Neural progenitor cell (in vitro differentiated cells): ENCODE measurements around the gene DNM2. TPM values are rescaled to one million over a fixed set of nuclear protein-coding genes. Genes with fewer than 3 reads are reported as not detected.
"Not testable (repeated sequence)": the region's sequence is repeated elsewhere in the genome, so short reads cannot be mapped to it uniquely, and the experiment has no call there.

Experiments
- DNase-seq: peaks from one replicate; pipeline ENCODE4 v3.0.0-alpha.2; 2016; ENCODE audit warnings: low spot score
- H2AFZ ChIP-seq: fragments of 200-600 bp; sonication (generic); replicated peaks from 2 replicates; pipeline ENCODE4 v1.6.1; 2016; ENCODE audit warnings: antibody characterized with exemption
- H3F3A ChIP-seq: fragments of 200-600 bp; sonication (generic); 2 replicates; pipeline ENCODE4 v1.6.1; 2016; ENCODE audit warnings: antibody characterized with exemption, low read depth
- H3K27ac ChIP-seq: fragments of 200-600 bp; sonication (generic); 2 replicates; pipeline ENCODE4 v1.5.1; 2016; ENCODE audit warnings: mild to moderate bottlenecking
- H3K27me3 ChIP-seq: fragments of 200-600 bp; sonication (generic); 2 replicates; pipeline ENCODE4 v1.6.1; 2016; ENCODE audit warnings: mild to moderate bottlenecking, moderate library complexity
- H3K36me3 ChIP-seq: fragments of 200-600 bp; sonication (generic); 2 replicates; pipeline ENCODE4 v1.5.1; 2016
- H3K4me1 ChIP-seq: fragments of 200-600 bp; sonication (generic); 2 replicates; pipeline ENCODE4 v1.6.1; 2016; ENCODE audit warnings: mixed run types
- H3K4me2 ChIP-seq: fragments of 200-600 bp; sonication (generic); 2 replicates; pipeline ENCODE4 v1.6.1; 2016
- H3K4me3 ChIP-seq: fragments of 200-600 bp; sonication (generic); 2 replicates; pipeline ENCODE4 v1.5.1; 2016
- H3K79me2 ChIP-seq: fragments of 200-600 bp; sonication (generic); 2 replicates; pipeline ENCODE4 v1.6.1; 2016; ENCODE audit warnings: low read depth
- H3K9ac ChIP-seq: fragments of 200-600 bp; sonication (generic); 2 replicates; pipeline ENCODE4 v1.6.1; 2016
- H3K9me3 ChIP-seq: fragments of 200-600 bp; sonication (generic); 2 replicates; pipeline ENCODE4 v1.5.1; 2016; ENCODE audit warnings: low read depth
- H4K20me1 ChIP-seq: fragments of 200-600 bp; sonication (generic); 2 replicates; pipeline ENCODE4 v1.6.1; 2016; ENCODE audit warnings: low read depth
- H3K27ac Mint-ChIP-seq: 3 replicates; pipeline ENCODE4 v1.8.0; 2021; ENCODE audit warnings: mixed read lengths
- H3K27me3 Mint-ChIP-seq: 2 replicates; pipeline ENCODE4 v1.8.0; 2022; ENCODE audit warnings: low read depth, mild to moderate bottlenecking, inconsistent platforms, moderate library complexity, mixed read lengths; ENCODE audit not compliant: insufficient read depth
- H3K36me3 Mint-ChIP-seq: 3 replicates; pipeline ENCODE4 v1.8.0; 2021; ENCODE audit warnings: mixed read lengths
- H3K4me1 Mint-ChIP-seq: 3 replicates; pipeline ENCODE4 v1.8.0; 2021; ENCODE audit warnings: mixed read lengths
- H3K4me3 Mint-ChIP-seq: 3 replicates; pipeline ENCODE4 v1.8.0; 2021; ENCODE audit warnings: mild to moderate bottlenecking, moderate library complexity, mixed read lengths
- H3K9me3 Mint-ChIP-seq: 3 replicates; pipeline ENCODE4 v1.8.0; 2020; ENCODE audit warnings: mixed read lengths
- CTCF ChIP-seq: fragments of 200-600 bp; sonication (generic); IDR thresholded peaks from 2 replicates; pipeline ENCODE4 v1.5.1; 2017; ENCODE audit warnings: antibody characterized with exemption, mild to moderate bottlenecking
- EZH2 ChIP-seq: fragments of 200-600 bp; sonication (generic); IDR thresholded peaks from 2 replicates; pipeline ENCODE4 v1.6.1; 2017; ENCODE audit warnings: antibody characterized with exemption, mild to moderate bottlenecking, moderate library complexity
- EZH2phosphoT487 ChIP-seq: fragments of 200-600 bp; sonication (generic); IDR thresholded peaks from 2 replicates; pipeline ENCODE4 v1.6.1; 2017; ENCODE audit warnings: antibody characterized with exemption
- total RNA-seq: library from RNA; depleted of rRNA; stranded (reverse); fragments of >200 nt; gene quantifications from 2 replicates; pipeline ENCODE4 v1.2.3, GENCODE V29; 2015; ENCODE audit warnings: low replicate concordance

DNM2 gene
- total RNA-seq, 1 donor from 2014 or later, result 49.9 TPM

GRCh38 chr19:10742476-10742875, 24.6 kb downstream of the DNM2 start:
- Histone ChIP-seq H3K9ac (no peak overlapping the region), H3K4me2 (no peak overlapping the region), H3K4me3 (no peak overlapping the region), H3K79me2 (peaks cover 96% of the 10 kb centered on the region), H3F3A (no peaks in the 10 kb centered on the region), H3K36me3 (peaks cover 4% of the 10 kb centered on the region), H3K27ac (no peak overlapping the region), H2AFZ (no peak overlapping the region), H3K9me3 (no peaks in the 10 kb centered on the region), H3K4me1 (no peaks in the 10 kb centered on the region), H4K20me1 (peaks cover 31% of the 10 kb centered on the region), H3K27me3 (no peaks in the 10 kb centered on the region)
- no peak for TF ChIP-seq EZH2
- no peak for TF ChIP-seq EZH2phosphoT487
- no peak for TF ChIP-seq CTCF
- Mint-ChIP-seq H3K9me3 (peaks cover 18% of the 10 kb centered on the region), H3K27me3 (peaks cover 3% of the 10 kb centered on the region), H3K36me3 (peaks cover 17% of the 10 kb centered on the region), H3K27ac (no peak overlapping the region), H3K4me1 (no peaks in the 10 kb centered on the region), H3K4me3 (no peak overlapping the region)
- DNase-seq, result no peak

GRCh38 chr19:10744253-10744798, 26.4 kb downstream of the DNM2 start:
- Histone ChIP-seq H3K79me2 (peaks cover 96% of the 10 kb centered on the region), H3K27me3 (no peaks in the 10 kb centered on the region), H3F3A (no peaks in the 10 kb centered on the region), H3K27ac (no peak overlapping the region), H3K9ac (no peak overlapping the region), H4K20me1 (peaks cover 50% of the 10 kb centered on the region), H3K9me3 (no peaks in the 10 kb centered on the region), H3K36me3 (peaks cover 4% of the 10 kb centered on the region), H2AFZ (no peak overlapping the region), H3K4me3 (no peak overlapping the region), H3K4me2 (no peak overlapping the region), H3K4me1 (no peaks in the 10 kb centered on the region)
- Mint-ChIP-seq H3K4me3 (no peak overlapping the region), H3K27me3 (peaks cover 3% of the 10 kb centered on the region), H3K9me3 (peaks cover 12% of the 10 kb centered on the region), H3K27ac (no peak overlapping the region), H3K36me3 (peaks cover 14% of the 10 kb centered on the region), H3K4me1 (no peaks in the 10 kb centered on the region)
- DNase-seq, result no peak
- TF ChIP-seq EZH2, result no peak
- no peak for TF ChIP-seq CTCF
- TF ChIP-seq EZH2phosphoT487, result no peak

- Histone ChIP-seq H3K79me2 (peaks cover 96% of the 10 kb centered on the region), H3K4me3 (no peak overlapping the region), H3K27me3 (no peaks in the 10 kb centered on the region), H3K4me2 (no peak overlapping the region), H3K9ac (no peak overlapping the region), H3F3A (no peaks in the 10 kb centered on the region), H3K9me3 (no peaks in the 10 kb centered on the region), H3K36me3 (peaks cover 3% of the 10 kb centered on the region), H4K20me1 (peaks cover 55% of the 10 kb centered on the region), H2AFZ (no peak overlapping the region), H3K4me1 (no peaks in the 10 kb centered on the region), H3K27ac (no peak overlapping the region)
- no peak overlapping the region for H3K4me3 Mint-ChIP-seq
- no peak for DNase-seq
- peaks cover 12% of the 10 kb centered on the region for H3K36me3 Mint-ChIP-seq
- no peaks in the 10 kb centered on the region for H3K4me1 Mint-ChIP-seq
- H3K27ac Mint-ChIP-seq, result no peak overlapping the region
- peaks cover 3% of the 10 kb centered on the region for H3K27me3 Mint-ChIP-seq
- H3K9me3 Mint-ChIP-seq, result peaks cover 10% of the 10 kb centered on the region
- TF ChIP-seq EZH2phosphoT487, result no peak
- TF ChIP-seq EZH2, result no peak
- TF ChIP-seq CTCF, result no peak
These were observed 27.0 kb downstream of the DNM2 start for GRCh38 chr19:10744801-10745293.

GRCh38 chr19:10746437-10746836, 28.6 kb downstream of the DNM2 start:
- not testable (repeated sequence) for H3K4me1 Mint-ChIP-seq, H2AFZ ChIP-seq, H3K4me2 ChIP-seq, DNase-seq, H3K9me3 Mint-ChIP-seq, H3F3A ChIP-seq, H3K27ac Mint-ChIP-seq, H3K36me3 Mint-ChIP-seq, H3K27ac ChIP-seq, H3K36me3 ChIP-seq, H3K9ac ChIP-seq, H3K9me3 ChIP-seq, H3K4me1 ChIP-seq, H3K27me3 Mint-ChIP-seq, H3K27me3 ChIP-seq, H3K4me3 ChIP-seq, H3K4me3 Mint-ChIP-seq
- peaks cover 70% of the 10 kb centered on the region for H4K20me1 ChIP-seq
- peaks cover 97% of the 10 kb centered on the region for H3K79me2 ChIP-seq
